IPS-NIHi11 (cell line): Measurements from ENCODE around the gene JAKMIP2.
A peak's percentile ranks its signal among the peaks of the same experiment; 100 is the strongest.

Experiments used
- DNase-seq: peaks from one replicate; pipeline ENCODE4 v3.0.0; 2012; ENCODE audit warnings: mixed read lengths, low spot score

Gene JAKMIP2

DNA sequence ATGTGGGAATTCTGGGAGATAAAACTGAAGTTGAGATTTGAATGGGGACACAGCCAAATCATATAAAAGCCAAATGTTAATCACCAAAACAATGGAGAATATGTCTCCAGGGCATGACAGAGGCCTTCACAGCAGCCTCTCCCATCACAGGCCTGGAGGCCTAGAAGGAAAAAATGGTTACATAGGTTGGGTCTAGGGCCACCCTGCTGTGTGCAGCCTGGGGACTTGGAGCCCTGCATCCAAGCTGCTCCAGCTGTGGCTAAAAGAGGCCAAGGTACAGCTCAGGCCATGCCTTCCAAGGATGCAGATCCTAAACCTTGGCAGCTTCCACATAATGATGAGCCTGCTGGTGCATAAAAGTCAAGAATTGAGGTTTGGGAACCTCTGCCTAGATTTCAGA is 85.1 kb downstream of the JAKMIP2 start:
- DNase-seq = no peak

DNA sequence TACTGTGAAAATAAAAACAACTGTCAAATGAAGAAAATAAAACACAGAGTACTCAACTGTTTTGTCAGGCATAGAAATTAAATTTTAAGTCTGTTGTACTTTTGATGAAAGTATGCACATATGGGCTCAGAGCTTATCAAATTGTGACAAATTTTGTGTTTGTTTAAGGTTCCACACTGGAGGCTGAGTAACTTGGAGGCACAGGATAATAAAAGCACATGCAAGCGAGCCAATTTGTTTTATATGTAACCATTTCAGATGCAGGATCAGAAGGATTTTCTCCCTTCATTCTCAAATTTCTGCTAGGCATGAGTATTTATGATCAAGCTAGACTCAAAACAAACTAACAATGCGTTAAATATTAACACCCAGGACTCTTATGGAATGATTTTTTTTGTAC is 87.8 kb downstream of the JAKMIP2 start:
- no peak for DNase-seq

DNA sequence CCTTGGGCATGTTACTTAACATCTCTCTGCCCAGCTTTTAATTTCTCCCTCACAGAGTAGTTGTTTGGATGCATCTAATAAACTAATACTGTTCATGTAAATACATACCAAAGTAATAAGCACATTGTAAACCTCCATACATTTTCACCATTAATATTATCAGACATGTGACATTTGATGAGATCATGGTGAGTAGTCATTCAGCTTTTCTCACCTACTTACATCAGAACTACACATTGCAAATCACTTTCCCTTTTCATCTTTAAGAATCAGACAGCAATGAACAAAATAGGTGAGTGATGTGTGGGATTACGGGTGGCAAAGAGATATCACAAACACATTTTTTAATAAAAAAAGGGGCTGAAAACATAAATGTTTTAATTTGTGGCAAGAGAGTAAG is 89.3 kb downstream of the JAKMIP2 start:
- DNase-seq = no peak

DNA sequence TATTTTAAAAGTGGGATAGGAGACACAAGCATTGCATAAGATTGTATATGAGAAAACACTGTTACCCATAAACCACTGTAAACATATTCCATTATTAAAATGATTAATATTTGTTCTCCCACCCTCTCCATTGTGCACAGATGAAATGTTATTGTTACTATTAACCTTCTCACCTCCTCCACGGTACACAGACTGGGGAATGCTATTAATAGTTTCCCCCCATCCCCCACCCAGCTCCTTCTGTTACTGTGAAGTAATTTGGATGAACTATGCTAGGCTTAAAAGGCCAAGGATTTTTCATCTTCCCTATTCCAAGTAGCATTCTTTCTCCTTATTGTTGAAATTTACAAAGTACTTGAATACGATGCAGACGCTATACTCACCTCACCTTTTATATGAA is 91.4 kb downstream of the JAKMIP2 start:
- DNase-seq = no peak

DNA sequence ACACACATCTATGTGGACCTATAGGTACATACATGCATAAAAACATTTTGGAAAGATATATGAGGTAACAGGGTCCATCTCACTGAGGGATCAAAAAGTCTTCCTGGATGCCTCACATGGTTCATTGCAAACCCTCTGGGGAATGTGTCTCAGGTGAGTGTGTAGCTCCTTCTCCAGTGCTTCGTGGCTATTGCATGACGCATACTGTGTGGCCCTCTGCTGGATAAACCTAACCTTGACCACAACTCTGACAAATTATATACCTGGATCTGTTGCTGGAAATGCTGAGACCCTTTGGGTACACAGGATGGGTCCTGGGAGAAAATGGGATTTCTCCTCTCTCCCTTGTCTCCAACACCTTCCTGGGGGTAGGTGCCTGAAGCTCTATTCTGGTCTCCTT is 91.9 kb downstream of the JAKMIP2 start:
- DNase-seq = peak; percentile 38

DNA sequence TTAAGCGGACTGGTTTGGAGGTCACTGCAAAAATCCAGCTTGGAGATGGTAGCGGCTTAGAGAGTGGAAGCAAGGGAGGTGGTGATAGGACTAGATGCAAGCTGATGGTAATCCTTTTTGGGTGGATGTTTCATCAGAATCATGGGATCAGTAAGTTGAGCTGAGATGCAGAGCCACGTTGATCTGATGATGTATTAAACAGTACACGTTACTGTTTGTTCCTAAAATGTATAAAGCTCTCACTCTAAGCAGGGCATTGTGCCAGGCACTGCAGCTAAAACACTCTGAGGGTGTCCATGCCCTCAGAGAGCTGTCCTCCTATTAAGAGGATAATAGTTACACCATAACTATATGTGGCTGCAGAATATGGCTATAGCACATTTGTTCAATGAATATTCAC is 93.1 kb downstream of the JAKMIP2 start:
- DNase-seq = no peak

DNA sequence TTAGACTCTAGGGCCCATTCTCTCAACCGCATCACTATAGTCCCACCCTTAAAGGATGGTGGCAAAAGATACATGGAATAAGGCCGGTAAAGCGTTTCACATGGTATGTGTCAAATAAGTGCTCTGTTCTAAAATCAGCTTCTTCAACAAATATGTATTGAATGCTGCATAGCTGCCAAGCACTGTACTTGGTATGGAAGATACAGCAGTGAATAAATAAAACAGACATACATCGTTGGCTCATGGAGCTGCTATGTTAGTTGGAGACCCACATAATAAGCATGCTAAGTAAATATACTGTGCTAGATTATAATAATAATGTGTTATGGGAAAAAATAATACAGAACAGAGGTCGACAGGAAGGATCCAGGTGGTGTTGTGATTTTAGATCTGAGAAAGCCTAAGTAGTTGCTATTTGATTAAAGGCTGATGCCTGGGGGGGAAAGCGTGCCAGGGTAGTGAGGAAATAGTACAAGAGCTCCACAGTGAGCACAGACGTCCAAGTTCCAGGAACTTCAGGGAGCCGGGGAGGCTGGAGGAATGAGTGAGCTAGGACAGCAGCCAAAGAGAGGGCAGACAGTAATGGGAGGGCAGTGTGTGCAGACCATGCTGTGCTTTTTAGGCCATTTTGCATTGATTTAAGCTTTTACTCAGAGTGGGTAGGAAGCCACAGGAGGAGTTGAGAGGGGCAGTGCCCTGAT is 93.7 kb downstream of the JAKMIP2 start:
- no peak for DNase-seq

DNA sequence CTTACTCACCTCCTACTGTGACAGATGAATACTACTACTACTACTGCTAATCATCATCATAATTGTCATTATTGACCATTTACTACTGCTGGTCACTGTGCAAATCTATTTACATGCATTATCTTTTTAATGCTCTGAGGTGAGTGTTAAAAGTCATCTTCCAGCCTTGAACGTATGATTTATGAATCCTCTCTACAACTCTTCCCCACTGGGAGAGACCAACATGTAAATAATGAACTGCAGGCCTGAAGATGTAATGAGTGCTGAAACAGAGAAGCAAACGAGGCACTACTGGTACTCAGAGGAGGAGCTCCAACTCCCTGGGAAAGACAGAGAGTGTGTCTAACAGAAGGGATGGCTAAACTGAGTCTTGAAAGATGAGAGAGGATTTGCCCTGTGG is 95.4 kb downstream of the JAKMIP2 start:
- DNase-seq = no peak

DNA sequence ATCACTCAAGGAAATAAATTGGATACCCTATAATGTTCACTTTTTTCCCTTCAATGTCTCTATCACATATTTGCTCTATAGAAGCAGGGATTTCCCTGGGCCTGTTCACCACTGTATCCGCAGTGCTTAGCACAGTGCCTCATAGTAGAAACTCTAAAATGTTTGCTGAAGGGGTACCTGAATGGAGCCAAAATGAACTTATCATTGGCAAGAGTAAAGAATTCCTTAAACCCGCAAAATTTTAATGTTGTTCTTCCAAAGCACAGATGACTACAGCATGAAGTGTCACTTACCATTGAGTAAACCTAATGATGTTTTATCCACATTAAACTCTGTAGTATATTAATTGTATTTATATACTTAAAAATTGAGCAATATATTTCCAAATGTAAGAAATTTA is 96.1 kb downstream of the JAKMIP2 start:
- DNase-seq = no peak

DNA sequence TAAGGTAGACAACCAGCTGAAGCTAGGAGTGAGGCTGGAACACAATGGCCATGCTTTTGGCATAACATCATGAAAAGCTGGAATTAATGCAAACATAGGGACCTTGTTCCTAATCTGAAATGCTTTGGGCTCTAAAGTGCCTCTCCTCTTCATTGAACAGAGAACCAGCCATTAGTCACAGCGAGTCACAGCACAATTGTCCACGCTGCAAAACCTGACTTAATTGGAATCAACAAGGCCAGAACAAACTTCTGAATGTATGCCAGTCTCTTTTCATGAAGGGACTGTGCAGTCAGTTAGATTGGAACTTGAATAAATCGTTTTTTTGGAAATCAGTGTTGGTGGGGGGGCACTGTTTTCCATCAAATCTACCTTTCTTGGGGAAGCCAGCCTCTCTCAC is 96.5 kb downstream of the JAKMIP2 start:
- DNase-seq = no peak

DNA sequence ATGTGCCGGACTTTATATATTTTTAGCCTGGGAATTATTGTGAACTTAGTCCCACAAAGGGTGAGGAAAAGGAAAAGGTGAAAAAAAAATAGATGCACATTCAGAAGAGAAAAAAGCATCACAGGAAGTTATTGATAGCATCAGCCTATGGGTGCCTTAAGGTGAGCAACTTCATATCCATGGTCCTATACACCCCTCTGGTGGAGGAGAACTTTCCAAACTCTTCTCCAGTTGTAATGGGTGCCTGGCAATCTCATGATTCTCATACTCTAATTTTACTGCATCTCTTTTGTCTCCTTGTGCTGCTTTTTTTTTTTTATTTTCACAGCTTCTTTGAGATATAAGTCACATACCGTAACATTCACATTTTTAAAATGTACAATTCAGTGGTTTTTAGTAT is 107.4 kb downstream of the JAKMIP2 start:
- no peak for DNase-seq

DNA sequence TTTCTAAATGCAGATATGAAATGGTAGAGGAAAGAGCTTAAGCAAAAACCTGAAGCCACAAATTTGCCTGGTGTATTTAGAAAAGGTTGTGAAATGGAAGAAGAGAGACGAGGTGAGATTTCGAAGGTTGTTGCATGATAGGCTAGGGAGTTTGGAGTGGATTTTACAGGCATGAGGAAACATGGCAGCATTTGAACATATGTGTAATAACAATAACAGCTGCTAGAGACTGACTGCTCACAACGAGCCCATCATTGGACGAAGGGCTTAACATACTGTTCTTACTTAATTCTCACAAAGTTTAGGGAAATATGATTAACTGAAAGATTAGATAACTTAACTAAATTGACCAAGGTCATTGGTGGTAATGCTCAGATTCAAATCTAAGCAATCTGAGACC is 108.1 kb downstream of the JAKMIP2 start:
- no peak for DNase-seq

DNA sequence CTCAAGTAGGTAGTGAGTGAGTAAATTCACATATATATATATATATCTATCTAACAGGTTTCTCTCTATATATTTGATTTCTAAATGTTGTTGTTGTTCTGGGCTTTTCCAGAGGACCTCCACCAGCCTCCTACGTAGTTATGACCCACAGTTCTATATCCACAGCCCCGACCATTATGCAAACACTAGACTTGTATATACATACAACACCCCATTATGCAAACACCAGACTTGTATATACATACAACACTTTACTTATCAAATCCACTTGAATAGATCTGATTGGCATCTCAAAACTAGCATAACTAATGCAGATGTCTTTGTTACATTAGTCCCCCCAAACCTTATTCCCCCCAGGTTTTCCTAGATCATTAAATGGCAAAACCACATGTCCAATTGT is 108.7 kb downstream of the JAKMIP2 start:
- DNase-seq = no peak

DNA sequence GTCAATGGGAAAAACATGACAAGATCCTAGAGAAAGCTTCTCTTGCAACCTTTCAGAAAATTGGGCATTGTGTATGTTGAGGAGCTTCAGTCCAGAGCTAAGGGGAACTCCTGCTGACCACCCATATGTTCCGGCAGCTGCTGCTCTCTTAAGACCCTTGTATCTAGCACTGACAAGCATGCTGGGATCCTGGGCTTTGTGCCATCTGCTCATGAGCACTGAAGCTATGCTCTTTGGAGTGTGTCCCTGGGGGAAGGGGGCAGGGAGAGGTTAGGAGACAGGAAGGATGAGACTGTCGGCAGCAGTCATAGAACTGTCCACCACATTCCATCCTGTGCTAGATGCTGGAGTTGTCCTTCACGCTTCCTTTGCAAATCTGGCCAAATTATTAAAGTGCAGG is 109.3 kb downstream of the JAKMIP2 start:
- no peak for DNase-seq

DNA sequence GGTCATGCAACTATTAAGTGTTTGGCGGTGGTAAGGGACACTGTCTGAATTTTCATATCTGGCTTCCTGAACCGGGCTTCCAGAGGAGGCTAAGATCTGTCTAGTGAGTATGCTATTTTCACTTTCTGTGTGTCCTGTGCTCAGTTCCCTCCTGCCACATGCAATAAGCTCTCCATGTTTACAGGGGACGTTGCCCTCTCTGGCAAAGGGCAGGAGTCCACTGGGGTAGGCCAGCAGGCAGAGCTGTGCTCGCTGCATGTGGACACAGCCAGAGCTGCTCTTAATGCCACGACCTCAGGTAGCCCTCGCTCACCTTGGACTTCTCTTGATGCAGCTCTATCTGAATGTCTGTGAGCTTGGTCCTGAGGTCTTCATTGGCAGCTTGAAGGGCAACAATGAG is 111.2 kb downstream of the JAKMIP2 start:
- DNase-seq = no peak

DNA sequence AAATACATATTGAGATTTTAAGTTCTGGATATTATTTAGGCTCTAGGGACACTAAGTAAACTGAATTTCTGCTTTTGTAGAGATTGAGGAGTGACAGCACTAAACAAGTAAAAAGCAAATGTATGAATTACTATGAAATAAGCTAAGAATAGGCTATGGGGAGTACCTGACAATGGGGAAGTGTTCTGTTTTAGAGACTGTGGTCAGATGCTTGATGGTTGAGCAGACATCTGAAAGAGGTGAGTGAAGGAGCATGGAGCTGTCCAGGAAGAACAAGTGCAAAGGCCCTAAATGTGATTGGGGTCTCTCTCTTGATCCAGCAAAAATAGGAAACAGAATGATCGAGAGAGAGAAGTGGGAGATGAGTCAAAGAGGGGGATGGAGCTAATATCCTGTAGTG is 111.7 kb downstream of the JAKMIP2 start:
- no peak for DNase-seq

DNA sequence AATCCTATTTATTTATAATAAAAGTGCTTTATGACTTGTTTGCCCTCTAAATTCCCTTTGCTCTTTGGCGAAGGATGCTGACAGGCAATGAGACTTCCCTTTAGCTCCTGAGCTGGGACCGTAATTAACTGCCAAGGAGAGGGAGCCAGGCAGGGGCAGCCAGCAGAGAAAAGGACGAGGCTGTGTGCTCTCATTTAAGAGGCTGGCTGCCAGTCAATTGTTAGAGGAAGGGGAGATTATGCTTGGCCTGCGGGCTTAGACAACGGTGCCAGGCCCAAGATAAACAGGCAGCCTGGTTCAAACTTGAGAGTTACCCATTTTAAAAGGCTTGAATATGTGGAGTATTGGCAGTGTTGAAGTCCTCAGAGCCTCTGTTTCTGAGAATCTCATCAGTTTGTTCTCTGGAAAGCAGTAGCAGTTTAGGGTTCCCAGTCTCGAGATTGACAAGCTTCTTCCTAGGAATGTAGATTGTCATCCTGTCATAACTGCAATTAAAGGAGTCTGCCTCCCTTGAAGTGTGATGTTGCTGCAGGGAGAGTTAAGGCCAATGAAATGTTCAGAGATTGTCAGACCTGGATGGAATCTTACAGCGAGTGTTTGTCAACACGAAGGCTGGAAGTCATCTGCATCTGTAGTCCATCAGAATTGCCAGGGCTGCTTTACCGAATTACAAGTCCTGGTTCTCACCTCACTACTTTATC is 113.2 kb downstream of the JAKMIP2 start:
- no peak for DNase-seq

DNA sequence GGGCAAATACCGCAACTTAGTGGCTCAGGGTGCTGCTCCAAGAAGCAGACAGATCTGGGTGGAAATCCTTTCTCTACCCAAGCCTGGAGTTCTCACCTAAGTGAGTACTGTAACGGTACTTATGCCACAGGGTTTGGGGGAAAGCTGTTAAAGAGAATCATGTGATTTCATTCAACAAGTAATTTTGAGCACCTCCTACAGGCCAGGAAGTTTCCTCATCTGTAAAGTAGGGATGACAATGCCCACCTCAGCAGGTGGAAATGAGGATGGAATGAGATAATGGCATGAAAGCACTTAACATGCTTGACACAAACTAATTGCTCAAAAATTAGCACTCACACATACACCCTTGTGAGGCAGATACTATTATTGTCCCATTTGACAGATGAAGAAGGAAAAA is 114.1 kb downstream of the JAKMIP2 start:
- DNase-seq = no peak

DNA sequence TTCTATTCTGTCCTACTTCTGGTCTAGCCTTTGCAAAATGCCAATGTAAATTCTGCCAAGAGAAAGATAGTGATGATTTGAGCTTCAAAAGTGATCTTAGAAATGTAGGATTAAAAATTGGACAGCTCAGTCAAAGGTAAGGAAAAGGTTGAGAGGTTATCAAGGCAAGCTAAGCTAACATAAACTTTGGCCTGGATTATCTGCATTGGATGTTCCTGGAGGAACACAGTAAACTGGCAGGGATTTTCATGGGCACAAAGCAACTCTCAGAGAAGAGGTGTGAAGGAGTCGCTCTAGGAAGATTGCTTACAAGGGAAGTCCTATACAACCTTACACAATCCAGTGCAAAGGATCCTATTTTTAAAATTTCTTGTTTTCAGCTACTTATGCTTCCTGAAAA is 115.2 kb downstream of the JAKMIP2 start:
- DNase-seq = no peak

DNA sequence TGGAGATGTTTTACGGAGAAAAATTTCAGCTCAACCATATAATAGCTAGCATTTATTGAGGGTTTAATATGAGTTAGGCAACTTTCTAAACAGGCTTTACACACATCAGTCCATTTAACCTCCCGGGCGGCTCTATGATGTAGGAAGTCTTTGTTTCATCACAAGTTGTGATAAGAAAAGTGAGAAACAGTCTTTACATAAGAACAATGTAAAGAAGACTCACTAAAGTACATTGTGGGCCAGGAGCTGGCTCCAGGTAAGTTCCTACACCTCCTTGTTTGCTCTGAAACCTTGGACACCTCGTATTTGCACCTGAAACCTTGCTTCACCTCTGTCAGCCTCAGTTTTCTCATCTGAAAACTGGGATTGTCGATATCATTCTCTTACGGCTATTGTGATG is 116.1 kb downstream of the JAKMIP2 start:
- DNase-seq = no peak

DNA sequence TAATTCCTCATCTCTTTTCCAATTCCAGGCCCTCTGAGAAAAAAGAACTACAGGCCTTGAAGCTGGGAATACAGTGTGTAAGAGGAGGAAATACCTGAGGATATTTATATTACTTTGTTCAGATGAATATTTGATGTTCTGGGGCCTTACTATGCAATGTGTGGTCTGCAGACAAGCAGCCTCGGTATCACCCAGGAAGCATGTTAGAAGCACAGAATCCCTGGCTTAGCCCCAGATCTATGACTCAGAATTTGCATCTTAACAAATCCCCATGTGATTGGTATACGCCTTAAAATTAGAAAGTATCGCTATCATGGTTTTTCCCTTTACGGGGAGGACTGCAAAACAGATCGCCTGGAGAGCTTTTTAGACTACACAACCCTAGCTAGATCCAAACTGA is 121.0 kb downstream of the JAKMIP2 start:
- no peak for DNase-seq

DNA sequence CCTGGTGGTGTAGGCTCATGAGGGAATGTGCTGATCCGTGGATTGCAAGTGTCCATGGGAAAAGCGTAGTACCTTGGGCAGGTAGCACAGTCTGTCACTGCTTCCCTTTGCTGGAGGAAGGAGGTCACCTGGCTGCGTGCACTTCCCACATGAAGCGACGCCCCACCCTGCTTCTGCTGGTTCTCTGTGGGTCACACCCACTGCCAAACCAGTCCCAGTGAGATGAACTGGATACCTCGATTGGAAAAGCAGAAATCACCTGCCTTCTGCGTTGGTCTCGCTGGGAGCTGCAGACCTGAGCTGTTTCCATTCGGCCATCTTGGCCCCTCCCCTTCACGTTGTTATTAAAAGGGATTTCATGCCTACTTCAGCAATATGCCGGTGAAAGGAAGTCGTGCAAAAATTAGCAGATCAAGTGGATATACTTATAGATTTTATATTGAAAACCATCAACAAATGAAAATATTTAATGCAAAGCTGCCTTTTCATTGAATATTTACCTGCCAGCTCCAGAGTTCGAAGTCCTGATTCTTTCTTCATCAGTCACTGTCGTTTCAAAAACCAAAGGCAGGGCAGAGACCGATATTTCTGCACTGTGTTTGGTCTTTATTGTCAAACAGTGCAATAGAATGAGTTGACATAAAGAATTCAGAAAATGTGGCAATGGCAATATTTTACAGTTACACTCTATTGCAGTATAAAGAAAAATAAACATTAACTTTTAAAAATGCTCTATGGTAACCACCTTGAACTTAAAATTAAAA is 123.2 kb downstream of the JAKMIP2 start:
- DNase-seq = no peak

DNA sequence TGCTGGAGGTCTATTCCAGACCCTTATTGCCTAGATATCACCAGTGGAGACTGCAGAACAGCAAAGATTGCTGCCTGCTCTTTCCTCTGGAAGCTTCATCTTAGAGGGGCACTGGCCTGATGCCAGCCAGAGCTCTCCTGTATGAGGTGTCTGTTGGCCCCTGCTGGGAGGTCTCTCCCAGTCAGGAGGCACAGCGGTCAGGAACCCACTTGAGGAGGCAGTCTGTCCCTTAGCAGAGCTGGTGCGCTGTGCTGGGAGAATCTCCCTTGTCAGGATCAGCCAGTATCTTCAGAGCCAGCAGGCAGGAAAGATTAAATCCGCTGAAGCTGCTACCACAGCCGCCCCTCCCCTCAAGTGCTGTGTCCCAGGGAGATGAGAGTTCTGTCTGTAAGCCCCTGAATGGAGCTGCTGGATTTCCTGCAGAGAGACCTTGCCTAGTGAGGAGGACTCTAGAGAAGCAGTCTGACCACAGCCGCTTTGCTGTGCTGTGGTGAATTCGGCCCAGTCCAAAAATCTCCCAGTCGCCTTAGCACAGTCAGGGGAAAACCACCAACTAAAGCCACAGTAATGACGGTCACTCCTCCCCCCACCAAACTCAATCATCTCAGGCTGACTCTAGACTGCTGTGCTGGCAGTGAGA is 124.1 kb downstream of the JAKMIP2 start:
- no peak for DNase-seq
